ENCODE results near the gene MCM5. TPM values are rescaled to one million over a fixed set of nuclear protein-coding genes. Genes with fewer than 3 reads are reported as not detected.
A peak's percentile ranks its signal among the peaks of the same experiment; 100 is the strongest.

Gene MCM5
- total RNA-seq, 1 experiment from 2014 or later: 274 TPM

GRCh38 chr22:35350539-35351503, 49.1 kb upstream of the MCM5 start:
- H3K4ac ChIP-seq (ENCODE audit: low read depth, low read length): no peak overlapping the region
- no peak overlapping the region for H2AFZ ChIP-seq (ENCODE audit: low read length)
- H3K27me3 Mint-ChIP-seq (ENCODE audit: low read depth): peaks cover 12% of the 10 kb centered on the region
- peak overlapping the region in 2 of 3 experiments; percentile 6 to 68; a peak in 3 of 7 replicates for H3K27ac Mint-ChIP-seq
- H3K79me2 ChIP-seq (ENCODE audit: insufficient read depth, low read length): no peaks in the 10 kb centered on the region
- no peak overlapping the region for H2BK12ac ChIP-seq (ENCODE audit: insufficient read length, low read depth, low read length)
- no peaks in the 10 kb centered on the region for H3K27me3 ChIP-seq (ENCODE audit: insufficient read depth, low read length)
- no peaks in the 10 kb centered on the region for H3K9me3 Mint-ChIP-seq
- no peak overlapping the region for H2BK20ac ChIP-seq (ENCODE audit: low read depth, low read length, poor library complexity, severe bottlenecking)
- H3K4me2 ChIP-seq (ENCODE audit: insufficient read depth, insufficient read length, low read length): peak overlapping the region; percentile 73
- no peak overlapping the region for H3T11ph ChIP-seq (ENCODE audit: low read length)
- H3K4me3 Mint-ChIP-seq: peak overlapping the region; percentile 78 to 88
- no peaks in the 10 kb centered on the region; the same call in 1 of the 2 replicates for H3K4me1 ChIP-seq (ENCODE audit: insufficient read depth, low read length)
- no peak overlapping the region for H2BK5ac ChIP-seq (ENCODE audit: insufficient read length, low read length)
- peak overlapping the region; percentile 6 for H3K14ac ChIP-seq (ENCODE audit: insufficient read depth, low read length)
- TF ChIP-seq CTCF (conservative IDR thresholded peaks at IDR 0.05): peak; percentile 98
- no peak overlapping the region for H2BK120ac ChIP-seq (ENCODE audit: low read depth, low read length, poor library complexity, severe bottlenecking)
- no peaks in the 10 kb centered on the region; a peak in 1 of 7 replicates for H3K36me3 Mint-ChIP-seq (ENCODE audit: insufficient read depth in 1 of 3, low read depth in 3 of 3)
- no peak overlapping the region for H2AK5ac ChIP-seq (ENCODE audit: insufficient read length, low read length)
- H3K4me1 Mint-ChIP-seq: peaks cover 18 to 32% of the 10 kb centered on the region in 2 experiments
- peaks cover 7% of the 10 kb centered on the region for H3K23me2 ChIP-seq (ENCODE audit: insufficient read length, low read depth, low read length, poor library complexity, severe bottlenecking)
- DNase-seq: peak; percentile 95
- H3K23ac ChIP-seq (ENCODE audit: insufficient read length, low read depth, low read length): no peak overlapping the region
- H2BK15ac ChIP-seq (ENCODE audit: low read depth, low read length): no peak overlapping the region
- H3K9ac ChIP-seq (ENCODE audit: extremely low read depth, insufficient read length, low read length): no peak overlapping the region
- no peak overlapping the region for H3K56ac ChIP-seq (ENCODE audit: insufficient read length, low read depth, low read length)
- H4K5ac ChIP-seq (ENCODE audit: insufficient read length, low read depth, low read length): no peak overlapping the region
- H4K20me1 ChIP-seq (ENCODE audit: control insufficient read depth, insufficient read depth, insufficient read length): no peaks in the 10 kb centered on the region
- H3K9me3 ChIP-seq (ENCODE audit: control insufficient read depth, low read depth, low read length): no peaks in the 10 kb centered on the region
- H3K18ac ChIP-seq (ENCODE audit: insufficient read length, low read depth, low read length): no peak overlapping the region
- H3K79me1 ChIP-seq (ENCODE audit: insufficient read depth, low read depth, low read length, poor library complexity, severe bottlenecking): no peaks in the 10 kb centered on the region
- H4K8ac ChIP-seq (replicated peaks; ENCODE audit: insufficient read length, low read depth, low read length): no peak overlapping the region
- H4K91ac ChIP-seq (ENCODE audit: insufficient read length, low read depth, low read length): no peak overlapping the region
- no CpG with 5 or more reads among the region's 47 CpGs for WGBS (ENCODE audit: extremely low coverage, insufficient read length, low lambda C conversion rate)
- H3K27ac ChIP-seq (ENCODE audit: insufficient read length, low read depth, low read length): no peak overlapping the region
